ENCODE measurements around the gene DMRTB1. TPM values are rescaled to one million over a fixed set of nuclear protein-coding genes. Genes with fewer than 3 reads are reported as not detected.

DMRTB1 gene
- total and polyA plus RNA-seq, 10 donors = not detected

DNA sequence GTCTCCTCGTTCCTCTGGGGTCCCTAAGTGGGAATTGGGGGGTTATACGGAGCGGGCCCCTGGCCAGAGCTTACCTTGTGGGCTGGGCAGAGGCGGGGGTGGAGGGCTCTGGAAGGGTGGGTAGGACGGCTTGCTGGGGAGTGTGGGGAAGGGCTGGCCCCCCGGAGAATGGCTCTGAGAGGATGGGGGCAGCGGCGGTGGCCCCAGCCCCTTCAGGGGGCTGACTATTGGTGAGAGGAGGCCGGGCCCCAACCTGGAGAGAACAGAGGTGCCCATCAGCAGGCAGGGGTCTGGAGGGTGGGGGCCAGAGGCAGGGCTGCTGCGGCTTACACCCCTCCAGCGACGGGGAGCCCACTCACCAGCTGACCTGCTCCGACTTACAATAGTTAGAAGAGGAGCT is 50.6 kb downstream of the DMRTB1 start:
- Histone ChIP-seq H3K36me3 (no peaks in the 10 kb centered on the region), H3K4me3 (no peak overlapping the region), H3K4me1 (no peaks in the 10 kb centered on the region), H3K27me3 (replicated peaks in 1 of 7) (peaks cover 0 to 11% (median 0%) of the 10 kb centered on the region in 7 donors), H3K9me3 (no peaks in the 10 kb centered on the region), H3K27ac (no peak overlapping the region)
- intact Hi-C loops (cut with DNase I; ENCODE audit: low total_unique reads) = no loop called here
- WGBS, 5 donors = 86 to 91% (median 91%) methylated on average over 10 to 13 of the region's 13 CpGs
- DNase-seq = no peak
- TF ChIP-seq, protein P1, sequence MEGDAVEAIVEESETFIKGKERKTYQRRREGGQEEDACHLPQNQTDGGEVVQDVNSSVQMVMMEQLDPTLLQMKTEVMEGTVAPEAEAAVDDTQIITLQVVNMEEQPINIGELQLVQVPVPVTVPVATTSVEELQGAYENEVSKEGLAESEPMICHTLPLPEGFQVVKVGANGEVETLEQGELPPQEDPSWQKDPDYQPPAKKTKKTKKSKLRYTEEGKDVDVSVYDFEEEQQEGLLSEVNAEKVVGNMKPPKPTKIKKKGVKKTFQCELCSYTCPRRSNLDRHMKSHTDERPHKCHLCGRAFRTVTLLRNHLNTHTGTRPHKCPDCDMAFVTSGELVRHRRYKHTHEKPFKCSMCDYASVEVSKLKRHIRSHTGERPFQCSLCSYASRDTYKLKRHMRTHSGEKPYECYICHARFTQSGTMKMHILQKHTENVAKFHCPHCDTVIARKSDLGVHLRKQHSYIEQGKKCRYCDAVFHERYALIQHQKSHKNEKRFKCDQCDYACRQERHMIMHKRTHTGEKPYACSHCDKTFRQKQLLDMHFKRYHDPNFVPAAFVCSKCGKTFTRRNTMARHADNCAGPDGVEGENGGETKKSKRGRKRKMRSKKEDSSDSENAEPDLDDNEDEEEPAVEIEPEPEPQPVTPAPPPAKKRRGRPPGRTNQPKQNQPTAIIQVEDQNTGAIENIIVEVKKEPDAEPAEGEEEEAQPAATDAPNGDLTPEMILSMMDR (IDR thresholded peaks at IDR 0.05 in 8 of 11, conservative IDR thresholded peaks at IDR 0.05 in 3 of 11) = no peak
- TF ChIP-seq POLR2A (IDR thresholded peaks at IDR 0.05) (no peak), POLR2AphosphoS5 (IDR thresholded peaks at IDR 0.05) (no peak)

GRCh38 chr1:53510215-53510614 is 51.0 kb downstream of the DMRTB1 start:
- 87 to 95% (median 93%) methylated on average over 7 of the region's 7 CpGs for WGBS, 5 donors
- H3K27me3 ChIP-seq (replicated peaks in 1 of 7) = peaks cover 0 to 11% (median 0%) of the 10 kb centered on the region in 7 donors
- H3K27ac ChIP-seq = no peak overlapping the region
- no peak overlapping the region for H3K4me3 ChIP-seq
- H3K4me1 ChIP-seq = no peaks in the 10 kb centered on the region
- H3K36me3 ChIP-seq = no peaks in the 10 kb centered on the region
- no peaks in the 10 kb centered on the region for H3K9me3 ChIP-seq
- TF ChIP-seq POLR2A (IDR thresholded peaks at IDR 0.05) (no peak), POLR2AphosphoS5 (IDR thresholded peaks at IDR 0.05) (no peak)
- TF ChIP-seq, protein P1 (IDR thresholded peaks at IDR 0.05 in 8 of 11, conservative IDR thresholded peaks at IDR 0.05 in 3 of 11) = no peak
- no peak for DNase-seq
- intact Hi-C loops (cut with DNase I; ENCODE audit: low total_unique reads) = no loop called here

- H3K9me3 ChIP-seq = no peaks in the 10 kb centered on the region
- H3K4me3 ChIP-seq = no peak overlapping the region
- H3K36me3 ChIP-seq = no peaks in the 10 kb centered on the region
- H3K27ac ChIP-seq = no peak overlapping the region
- H3K4me1 ChIP-seq = no peaks in the 10 kb centered on the region
- DNase-seq = no peak
- H3K27me3 ChIP-seq (replicated peaks in 1 of 7) = peaks cover 0 to 11% (median 0%) of the 10 kb centered on the region in 7 donors
- WGBS, 5 donors = 83 to 91% (median 83%) methylated on average over 13 of the region's 13 CpGs
- TF ChIP-seq POLR2AphosphoS5 (IDR thresholded peaks at IDR 0.05) (no peak), POLR2A (IDR thresholded peaks at IDR 0.05) (no peak)
- TF ChIP-seq, protein P1 (IDR thresholded peaks at IDR 0.05 in 8 of 11, conservative IDR thresholded peaks at IDR 0.05 in 3 of 11) = no peak
- intact Hi-C loops (cut with DNase I; ENCODE audit: low total_unique reads) = no loop called here
These were observed 52.2 kb downstream of the DMRTB1 start for GRCh38 chr1:53511323-53511932.

DNA sequence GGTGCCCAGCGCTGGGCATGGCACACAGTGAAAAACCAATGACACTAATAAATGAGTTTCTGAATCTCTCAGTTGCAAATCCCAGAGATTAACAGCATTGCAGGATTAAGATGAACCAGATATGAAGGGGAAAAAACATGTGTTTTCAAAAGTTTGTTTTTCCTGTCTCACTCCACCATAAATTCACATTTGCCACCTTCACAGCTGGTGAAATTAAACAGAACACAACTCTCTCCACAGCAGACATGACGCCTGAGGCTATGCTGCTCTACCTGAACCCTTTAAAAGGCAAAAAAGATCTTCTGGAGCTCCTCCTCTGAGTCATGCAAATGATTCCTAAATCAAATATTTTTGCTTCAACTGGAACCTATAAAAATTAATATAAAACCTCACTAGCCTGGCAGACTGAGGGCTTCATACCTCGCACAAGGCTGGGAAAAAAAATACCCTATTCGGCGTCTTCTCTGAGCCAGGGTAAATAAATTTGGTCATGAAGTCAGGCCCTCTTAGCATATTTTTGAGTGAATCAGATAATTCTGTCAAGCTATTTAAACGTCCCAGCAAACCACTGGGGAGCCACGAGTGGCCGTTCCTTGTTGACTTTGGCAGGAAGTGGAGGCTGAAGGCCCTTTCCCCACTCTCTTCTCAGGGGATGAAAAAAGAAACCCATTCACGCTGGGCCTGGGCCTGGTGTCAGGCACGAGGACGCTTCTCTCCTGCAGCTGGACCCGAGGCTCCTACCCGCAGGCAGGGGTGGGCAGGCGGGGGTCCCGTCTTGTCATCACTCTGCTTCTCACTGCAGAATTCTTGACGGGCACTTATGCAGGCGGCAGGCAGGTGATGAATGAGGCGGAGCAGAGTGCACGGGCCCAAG is 53.0 kb downstream of the DMRTB1 start:
- 56 to 70% (median 69%) methylated on average over 17 to 19 of the region's 19 CpGs for WGBS, 5 donors
- intact Hi-C loops (cut with DNase I; ENCODE audit: low total_unique reads) = no loop called here
- H3K9me3 ChIP-seq = no peaks in the 10 kb centered on the region
- no peaks in the 10 kb centered on the region for H3K4me1 ChIP-seq
- TF ChIP-seq POLR2AphosphoS5 (IDR thresholded peaks at IDR 0.05) (no peak), POLR2A (IDR thresholded peaks at IDR 0.05) (no peak)
- TF ChIP-seq, protein P1 (IDR thresholded peaks at IDR 0.05 in 8 of 11, conservative IDR thresholded peaks at IDR 0.05 in 3 of 11) = no peak
- H3K4me3 ChIP-seq = no peak overlapping the region
- no peak for DNase-seq
- H3K27ac ChIP-seq = no peak overlapping the region
- H3K27me3 ChIP-seq (replicated peaks in 1 of 7) = peaks cover 0 to 11% (median 0%) of the 10 kb centered on the region in 7 donors
- H3K36me3 ChIP-seq = no peaks in the 10 kb centered on the region
